ENCODE results near the gene RPL27A.
"Not testable (repeated sequence)": the region's sequence is repeated elsewhere in the genome, so short reads cannot be mapped to it uniquely, and the experiment has no call there.

Gene RPL27A

DNA sequence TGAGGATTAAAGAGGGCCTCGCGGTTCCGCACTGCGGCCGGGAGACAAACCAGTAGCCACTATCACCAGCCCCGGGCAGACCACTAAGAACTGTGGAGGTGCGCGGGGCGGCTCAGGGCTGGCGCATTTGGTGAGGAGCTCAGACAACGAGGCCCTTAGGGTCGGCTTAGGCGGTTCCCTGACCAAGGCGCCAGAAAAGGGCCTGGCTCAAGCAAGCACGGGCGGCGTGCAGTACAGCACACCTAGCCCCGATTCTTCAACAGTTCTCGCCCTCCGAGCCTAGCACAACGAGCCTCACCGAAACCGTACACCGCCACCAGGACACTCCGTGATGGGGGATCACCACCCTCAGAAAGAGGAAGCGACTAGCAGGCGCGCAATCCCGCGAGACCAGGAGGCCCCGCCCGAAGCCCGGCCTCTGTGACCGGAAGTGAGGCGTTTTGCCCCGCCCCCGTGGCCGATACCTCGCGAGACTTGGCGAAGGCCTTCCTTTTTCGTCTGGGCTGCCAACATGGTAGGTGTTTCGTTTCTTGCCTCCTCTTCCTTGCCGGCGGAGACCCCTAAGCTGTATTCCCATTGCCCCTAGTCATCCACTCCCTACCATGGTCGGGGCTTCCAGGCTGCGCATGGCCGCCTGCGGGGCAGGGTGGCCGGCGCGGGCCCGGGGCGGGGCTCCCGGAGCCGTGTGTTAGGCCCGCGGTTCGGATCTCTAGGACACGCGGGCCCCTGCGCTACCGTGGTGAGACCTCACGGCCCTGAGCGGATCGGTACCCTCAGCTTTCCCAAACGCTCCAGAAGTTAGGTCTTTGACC, at the start of gene RPL27A, which contains the start of gene TRIM66:
Gene RPL27A, plus strand, starts transcription at position 490 of the 812 bp plus-strand sequence. Its CDS starts 22 bp downstream, at position 512.
Gene TRIM66, minus strand, starts transcription at position 363 of the 812 bp plus-strand sequence. CDS start 10,391 bp downstream, outside the sequence.
- peak; percentile 98 to 99 for DNase-seq (ENCODE audit: low read depth in 2 of 2)

DNA sequence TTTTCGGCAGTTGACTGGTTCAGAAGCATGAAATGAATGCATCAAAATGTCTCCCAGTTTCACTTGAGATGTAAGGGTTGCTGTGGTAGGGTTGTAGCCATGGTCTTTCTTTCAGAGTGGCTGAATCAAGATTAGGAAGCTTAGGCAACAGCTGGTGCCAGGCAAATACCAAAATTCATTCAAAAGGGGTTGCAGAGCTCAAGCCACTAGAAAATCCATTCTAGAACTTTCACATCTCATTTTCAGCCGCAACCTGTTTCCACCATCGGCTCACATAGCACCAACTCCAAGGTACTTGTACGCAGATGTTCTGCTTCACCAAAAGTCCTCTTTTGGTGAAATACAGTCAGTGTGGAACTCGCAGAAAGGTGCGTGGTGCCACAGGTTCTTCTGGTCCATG, 48.1 kb upstream of the RPL27A start:
- DNase-seq (ENCODE audit: low read depth in 2 of 2), result no peak

DNA sequence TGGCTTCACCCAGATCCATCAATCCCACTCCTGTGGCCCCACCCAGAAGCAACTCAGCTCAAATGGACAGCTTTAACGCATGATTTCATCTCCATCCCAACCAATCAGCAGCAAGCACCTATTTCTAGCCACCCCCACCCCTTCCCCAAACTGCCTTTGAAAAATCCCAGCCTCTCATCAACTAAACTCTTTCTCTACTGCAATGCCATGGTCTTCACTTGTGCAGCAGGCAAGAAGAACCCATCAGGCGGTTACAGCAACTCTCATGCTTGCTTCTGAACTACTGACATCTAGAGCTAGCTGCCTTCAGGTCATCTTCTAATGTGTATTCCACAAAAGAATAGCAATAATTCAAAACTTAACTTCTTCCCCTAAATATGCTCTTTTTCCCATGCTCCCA, 46.5 kb upstream of the RPL27A start:
- no peak for DNase-seq (ENCODE audit: low read depth in 2 of 2)

DNA sequence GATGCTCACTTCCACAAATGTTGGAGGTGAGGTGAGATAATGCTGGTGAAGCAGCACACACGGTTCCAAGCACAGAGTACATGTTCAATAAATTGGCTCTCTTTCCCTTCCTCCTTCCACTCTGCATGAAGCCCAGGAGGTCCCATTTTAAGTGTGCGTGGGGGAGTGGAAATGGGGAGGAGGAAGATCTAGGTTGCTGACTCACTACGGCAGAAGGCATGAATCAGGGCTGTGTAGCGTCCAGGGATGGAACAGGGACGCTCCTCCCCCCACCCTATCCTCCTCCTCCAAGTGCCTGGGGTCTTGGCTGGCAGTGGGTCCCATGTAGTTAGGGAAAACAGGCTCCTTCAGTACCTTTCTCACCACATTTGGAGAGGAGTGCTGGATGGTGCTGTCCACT, 44.3 kb upstream of the RPL27A start:
- no peak for DNase-seq (ENCODE audit: low read depth in 2 of 2)

DNA sequence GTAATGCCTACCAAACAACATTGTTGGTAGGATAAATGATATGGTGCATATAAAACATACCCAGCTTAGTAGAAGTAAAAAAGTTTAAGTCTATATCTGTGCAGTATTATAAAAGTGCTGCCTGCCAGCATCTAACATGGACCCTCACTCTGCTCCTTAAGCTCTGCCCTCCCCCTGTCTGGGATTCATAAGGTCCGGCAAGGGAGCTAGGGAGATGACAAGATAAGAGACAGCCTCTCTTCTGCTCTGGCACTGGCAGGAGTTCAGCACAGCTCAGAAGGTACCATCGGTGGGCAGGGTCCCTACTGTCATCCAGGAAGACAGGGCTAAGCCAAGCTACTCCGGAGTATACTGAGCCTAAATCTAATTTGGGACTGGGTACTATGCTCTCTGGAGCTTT, 42.9 kb upstream of the RPL27A start:
- DNase-seq (ENCODE audit: low read depth in 2 of 2), result no peak

DNA sequence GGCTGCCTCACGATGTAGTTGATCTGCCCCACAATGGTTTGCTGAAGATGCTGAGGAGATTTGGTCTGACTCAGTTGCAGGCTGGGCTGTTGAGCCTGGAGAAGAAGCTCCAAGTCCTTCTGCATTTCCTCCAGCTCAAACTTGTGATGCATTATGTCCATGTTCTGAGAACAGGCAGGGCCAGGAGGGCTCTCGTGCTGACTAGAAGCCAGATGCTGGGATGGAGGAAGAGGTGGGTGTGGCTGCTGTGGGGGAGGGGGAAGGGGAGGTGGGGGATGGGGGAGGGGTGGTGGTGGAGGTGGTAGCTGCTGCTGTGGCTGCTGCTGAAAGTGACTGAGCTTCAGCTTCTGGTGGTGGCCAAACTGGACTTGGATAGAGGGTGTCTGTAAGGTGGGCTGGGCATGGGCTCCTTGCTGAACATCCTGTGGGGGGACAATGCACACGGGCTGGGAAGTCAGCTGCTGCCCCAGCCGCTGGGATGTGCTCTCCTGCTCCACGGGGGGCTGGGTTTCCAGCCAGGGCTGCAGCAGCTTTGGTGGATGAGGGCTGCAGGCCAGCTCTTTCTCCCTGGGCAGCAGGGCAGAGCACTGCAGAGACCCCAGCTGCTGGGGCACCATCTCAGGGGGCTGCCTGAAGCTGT, 42.2 kb upstream of the RPL27A start:
- DNase-seq (ENCODE audit: low read depth in 2 of 2), result no peak

DNA sequence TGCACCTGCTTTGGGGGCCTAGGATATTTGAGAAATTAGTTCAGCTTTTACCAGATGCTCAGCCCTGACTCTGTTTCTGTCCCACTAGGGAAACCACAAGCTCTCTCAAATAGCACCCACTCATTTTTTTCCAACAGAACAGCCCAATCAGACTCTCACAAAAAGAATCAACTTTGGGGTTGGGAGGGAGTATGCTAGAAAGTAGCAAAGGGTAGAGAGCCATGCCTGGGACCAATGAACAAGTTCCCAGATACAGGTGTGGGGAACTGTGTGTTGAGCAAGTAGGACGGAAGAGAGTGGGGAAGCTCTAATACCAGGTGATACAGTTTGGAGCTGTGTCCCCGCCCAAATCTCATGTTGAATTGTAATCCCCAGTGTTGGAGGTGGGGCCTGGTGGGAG, 41.3 kb upstream of the RPL27A start:
- DNase-seq (ENCODE audit: low read depth in 2 of 2), result no peak

DNA sequence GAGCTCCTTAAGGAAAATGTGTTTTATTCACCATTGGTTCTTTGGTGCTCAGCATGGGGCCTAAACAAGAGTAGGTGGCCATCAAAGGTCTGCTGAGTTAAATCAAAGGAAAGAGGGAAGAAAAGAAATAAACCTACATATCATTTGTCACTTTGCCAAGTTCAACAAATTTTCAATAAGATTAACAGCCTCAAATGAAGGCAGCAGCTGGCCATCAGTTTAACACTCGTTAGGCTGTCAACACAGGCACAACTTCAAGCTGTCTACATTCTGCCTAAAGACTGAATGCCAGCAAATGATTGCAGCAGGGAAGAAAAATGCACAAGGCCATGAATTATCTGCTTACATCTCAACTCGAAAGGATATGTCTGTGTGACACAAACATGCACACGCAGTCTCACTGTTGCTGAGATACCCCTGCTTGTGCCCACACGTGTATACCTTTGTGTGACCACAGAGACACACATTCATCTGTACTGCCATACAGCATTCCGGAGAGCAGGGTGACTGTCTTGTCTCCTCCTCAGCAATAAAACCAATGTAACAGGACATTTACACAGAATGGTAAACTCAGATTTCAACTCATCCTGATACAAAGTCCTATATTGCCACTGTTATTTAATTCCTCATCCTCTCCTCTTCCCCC, 40.3 kb upstream of the RPL27A start:
- no peak for DNase-seq (ENCODE audit: low read depth in 2 of 2)

DNA sequence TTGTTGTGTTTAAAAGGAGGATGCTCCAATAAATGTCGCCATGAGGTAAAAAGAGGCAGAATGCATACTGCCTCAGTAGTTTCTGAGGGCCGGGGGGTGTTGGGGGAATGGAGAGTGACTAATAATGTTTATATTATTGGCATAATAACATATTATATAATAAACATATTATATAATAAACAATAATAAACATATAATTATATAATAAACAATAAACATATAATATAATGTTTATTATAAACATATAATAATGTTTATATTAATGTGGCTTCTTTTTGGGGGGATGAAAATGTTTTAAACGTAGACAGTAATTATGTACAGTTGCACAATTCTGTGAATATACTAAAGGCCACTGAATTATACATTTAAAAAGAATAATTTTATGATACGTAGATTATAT, 35.7 kb upstream of the RPL27A start:
- no peak for DNase-seq (ENCODE audit: low read depth in 2 of 2)

DNA sequence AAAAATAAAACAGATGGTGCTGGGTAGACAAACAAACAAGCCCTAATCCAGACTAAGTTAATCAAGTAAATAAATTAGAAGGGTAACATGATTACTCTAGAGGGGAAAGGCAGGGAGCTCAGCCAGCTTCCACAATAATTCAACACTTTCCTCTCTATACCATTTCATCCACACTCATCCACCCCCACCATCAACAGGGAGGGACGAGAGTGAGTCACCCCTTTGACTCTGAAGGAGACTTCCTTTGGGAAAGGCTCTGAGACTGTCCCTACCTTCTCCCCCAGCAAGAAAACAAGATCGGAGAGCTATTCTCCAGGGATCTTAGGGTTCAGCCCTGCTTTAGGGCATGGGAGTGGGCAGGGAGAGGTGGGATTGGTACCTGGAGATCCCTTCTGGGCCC, 33.2 kb upstream of the RPL27A start:
- DNase-seq (ENCODE audit: low read depth in 2 of 2), result no peak

DNA sequence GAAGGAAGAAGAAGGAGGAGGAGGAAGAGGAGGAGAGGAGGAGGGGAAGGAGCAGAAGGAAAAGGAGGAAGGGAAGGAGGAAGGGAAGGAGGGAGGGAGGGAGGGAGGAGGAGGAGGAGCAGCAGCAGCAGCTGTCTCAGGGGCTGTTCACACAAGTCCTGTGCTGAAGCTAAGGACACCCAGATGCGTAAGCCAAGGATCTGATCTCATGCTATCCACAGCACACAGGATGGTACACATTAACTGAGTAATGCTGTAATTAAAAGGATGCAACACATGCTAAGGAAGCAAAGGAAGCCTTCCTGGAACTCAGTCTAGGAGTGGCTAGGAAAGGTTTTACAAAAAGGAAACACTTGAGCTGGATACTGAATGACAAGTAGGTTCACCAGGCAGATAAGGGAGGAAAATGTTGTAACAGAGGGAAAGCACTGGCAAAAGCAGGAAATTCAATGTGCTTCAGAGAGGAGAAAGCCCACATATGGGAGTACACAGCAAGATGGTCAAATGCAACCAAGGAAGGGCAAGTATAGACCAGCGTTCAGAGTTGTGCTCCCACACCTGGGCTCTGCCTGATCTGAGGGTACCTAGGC, 32.1 kb upstream of the RPL27A start:
- no peak for DNase-seq (ENCODE audit: low read depth in 2 of 2)

DNA sequence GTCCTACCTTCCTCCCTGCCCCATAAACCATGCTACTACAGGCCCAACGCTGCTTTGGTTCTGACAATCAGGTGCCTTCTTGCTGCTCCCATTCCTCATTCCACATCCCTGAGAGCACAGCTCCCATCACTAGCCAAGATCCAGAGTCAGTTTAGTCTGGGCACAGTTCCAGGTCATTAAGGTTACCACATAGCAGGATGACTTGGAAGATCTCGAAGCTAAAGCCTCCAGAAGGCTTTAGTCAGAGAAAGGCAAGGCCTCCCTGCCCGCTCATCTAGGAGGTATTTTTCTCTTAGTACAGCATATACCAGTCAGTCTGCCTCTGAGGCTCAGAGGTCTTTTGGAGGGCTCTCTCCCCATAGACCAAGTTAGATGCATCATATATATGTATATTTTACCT, 30.5 kb upstream of the RPL27A start:
- no peak for DNase-seq (ENCODE audit: low read depth in 2 of 2)

DNA sequence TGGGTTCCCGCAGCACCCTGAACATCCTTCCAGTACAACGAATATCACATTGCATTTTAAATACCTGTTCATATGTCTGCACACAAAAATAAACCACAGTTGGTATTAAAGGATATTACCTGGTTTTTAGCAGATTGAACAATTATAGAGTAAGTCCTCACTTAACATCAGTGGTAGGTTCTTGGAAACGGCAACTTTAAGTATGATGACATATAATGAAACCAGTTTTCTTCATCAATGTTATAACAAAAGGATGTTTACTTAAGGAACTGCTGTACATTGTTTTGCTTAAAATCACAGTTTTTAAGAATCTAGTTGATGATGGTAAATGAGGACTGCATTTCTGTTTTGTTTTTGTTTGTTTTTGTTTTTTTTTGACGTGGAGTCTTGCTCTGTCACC, 28.1 kb upstream of the RPL27A start:
- DNase-seq (ENCODE audit: low read depth in 2 of 2), result no peak

DNA sequence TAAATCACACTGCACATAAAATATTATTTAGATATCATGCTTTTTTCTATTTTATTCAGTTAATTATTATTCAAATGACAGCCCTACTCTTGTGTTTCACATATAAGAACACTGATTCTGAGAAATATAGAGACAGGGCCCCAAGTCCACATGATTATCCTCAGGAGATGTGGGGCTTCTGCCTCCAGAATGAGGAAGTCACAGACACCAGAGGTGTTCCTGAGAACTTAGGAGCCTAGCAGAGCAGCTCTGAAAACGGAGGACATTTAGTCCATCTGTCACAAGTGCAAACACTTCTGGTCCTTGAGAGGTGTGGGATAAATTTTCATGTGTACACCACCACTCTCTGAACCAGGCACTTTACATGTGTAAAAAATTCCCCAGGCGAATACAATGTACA, 26.3 kb upstream of the RPL27A start:
- DNase-seq (ENCODE audit: low read depth in 2 of 2), result no peak

DNA sequence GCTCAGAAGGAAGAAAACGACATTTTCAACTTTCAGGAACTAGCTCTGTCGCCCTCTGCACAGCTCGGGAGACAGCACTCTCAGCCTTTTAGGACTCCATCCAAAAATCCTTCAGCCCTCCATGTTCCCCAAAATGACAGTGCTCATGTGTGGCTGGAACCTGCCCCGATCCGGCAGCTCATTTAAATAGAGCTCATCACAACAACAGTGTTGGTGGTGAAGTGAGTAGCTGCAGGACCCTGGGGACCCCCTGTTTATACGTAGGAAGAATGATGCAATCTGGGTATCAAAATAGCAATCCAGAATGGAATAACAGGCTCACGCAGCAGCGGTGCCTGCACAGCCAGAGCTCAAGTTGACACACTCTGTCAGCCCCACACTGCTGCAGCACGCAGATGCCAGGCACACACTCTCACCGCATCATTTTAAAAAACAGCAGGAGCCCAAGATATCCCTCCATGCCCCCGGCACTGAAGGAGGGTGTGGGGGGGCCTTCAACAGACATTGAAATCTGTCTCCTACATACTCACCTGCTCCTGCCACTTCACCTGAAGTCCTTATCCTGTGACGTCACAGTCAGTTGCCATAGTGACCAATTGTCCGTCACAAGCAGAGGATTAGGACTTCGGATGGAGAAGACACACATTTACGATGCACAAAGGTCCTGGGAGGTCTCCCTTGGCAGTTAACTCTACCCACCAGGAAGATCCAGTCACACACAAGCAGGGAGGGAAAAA, 24.1 kb upstream of the RPL27A start:
- no peak for DNase-seq (ENCODE audit: low read depth in 2 of 2)

DNA sequence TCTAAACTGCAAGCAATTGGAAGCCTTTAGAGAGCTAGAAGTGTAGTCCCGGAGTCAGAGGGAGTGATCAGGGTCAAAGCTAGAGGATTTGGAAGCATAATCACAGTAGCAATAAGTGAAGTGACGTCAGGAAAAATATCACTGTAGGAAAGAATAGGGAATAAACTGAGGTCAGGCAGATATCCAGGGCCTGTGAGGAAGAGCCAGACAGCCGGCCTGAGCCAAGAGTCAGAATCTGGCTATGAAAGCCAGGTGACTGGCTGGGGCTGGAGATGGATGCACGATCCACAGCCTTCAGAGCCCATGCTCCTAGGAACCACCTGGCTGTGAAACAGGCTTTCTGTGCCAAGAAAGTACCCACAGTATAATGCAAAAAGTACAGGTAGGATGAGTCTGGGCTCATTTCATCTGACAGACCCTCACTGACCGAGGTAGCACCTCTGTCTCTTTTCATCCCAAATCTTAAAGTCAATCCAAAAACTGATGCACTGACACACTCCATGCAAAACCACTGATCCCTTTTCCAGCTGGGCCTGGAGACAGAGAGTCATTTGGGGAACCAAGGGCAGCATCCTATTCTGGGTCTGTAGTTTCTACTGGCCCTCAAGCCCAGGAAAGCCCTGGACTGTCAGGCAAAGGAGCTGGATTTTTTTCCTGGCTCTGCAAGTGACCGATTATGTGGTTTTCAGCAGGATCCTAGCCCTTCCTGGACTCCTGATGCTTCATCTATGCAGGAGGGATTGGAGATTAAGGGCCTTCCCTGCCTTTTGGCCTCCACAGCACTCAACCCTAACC, 21.4 kb upstream of the RPL27A start:
- DNase-seq (ENCODE audit: low read depth in 2 of 2), result no peak

DNA sequence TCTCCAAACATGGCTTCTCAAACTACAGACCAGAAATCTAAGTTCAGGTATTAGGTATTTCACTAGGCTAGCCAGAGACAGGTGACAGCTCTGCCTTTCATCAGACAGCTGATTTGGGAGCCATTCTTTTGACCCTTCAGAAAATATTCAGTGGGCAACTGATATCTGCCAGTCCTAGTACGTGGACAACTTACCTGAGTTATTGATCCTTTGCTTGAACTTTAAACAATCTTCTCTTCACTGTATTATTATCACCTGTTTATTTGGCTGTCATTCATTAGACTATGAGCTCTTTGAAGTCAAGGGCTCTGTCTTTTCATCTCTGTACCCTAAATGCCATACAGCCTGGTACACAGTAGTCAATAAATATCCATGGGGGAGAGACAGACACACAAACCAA, 17.4 kb upstream of the RPL27A start:
- DNase-seq (ENCODE audit: low read depth in 2 of 2), result no peak

DNA sequence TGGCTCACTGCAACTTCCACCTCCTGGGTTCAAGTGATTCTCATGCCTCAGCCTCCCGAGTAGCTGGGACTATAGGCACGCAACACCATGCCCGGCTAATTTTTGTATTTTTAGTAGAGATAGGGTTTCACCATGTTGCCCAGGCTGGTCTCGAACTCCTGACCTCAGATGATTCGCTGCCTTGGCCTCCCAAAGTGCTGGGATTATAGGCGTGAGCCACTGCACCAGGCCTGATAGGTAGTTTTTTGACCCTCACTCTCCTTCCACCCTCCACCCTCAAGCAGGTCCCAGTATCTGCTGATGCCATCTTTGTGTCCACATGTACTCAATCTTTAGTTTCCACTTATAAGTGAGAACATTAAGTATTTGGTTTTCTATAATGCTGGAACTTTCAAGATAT, 12.5 kb upstream of the RPL27A start:
- not testable (repeated sequence) for DNase-seq (ENCODE audit: low read depth in 2 of 2)

DNA sequence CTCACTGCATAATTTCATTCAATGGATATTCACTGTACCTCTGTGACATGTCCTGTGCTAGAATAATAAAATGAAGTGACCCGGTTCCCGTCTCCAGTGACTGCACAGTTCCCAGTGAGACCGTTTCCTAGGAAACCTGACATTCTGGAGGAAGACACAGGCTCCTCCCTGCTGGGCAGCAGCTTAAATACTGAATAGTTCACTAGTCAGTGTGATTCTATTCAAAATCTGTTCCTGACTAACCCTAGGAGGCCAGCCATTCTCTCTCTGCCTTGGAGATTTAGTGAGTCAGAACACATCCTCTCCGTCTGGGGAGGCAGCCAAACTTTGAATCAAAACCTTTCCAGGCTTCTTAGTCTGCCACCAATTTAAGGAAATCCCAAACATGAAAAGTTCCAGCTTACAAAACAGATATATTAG, 11.4 kb upstream of the RPL27A start:
- DNase-seq (ENCODE audit: low read depth in 2 of 2), result no peak

DNA sequence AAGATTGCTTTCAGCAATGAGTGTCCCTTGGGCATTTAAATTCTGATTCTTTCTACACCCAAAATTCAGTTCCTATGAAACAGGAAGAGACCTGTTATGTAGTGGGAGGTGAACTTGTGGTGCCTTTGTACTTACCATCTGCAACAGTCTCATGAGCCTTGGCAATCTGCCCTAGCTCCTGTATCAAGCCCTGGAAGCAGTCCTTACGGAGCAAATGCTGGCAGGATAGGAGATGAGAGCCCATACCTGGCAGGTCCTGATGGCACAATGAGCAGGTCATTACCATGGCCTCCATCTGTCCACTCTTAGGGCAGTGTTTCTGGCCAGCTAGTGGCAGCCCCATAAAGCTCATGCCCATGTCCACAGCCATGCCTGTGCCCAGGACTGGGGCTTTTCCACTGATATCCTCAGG, 10.9 kb upstream of the RPL27A start:
- no peak for DNase-seq (ENCODE audit: low read depth in 2 of 2)

DNA sequence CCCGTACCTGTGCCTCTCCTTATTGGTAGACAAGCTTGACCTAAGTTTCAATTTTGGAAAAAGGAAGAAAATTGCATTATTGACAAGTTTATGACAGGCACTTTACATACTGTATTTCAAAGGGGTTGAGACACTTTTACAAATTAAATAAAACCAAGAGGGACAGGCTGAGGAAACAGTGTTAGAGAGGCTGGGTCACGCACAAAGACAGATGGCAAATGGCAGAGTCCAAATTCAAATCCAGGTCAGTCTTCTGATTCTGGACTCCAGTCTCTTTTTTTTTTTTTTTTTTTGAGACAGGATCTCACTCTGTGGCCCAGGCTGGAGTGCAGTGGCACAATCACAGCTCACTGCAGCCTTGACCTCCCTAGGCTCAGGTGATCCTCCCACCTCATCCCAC, 10.2 kb upstream of the RPL27A start:
- no peak for DNase-seq (ENCODE audit: low read depth in 2 of 2)

All from stimulated activated CD8-positive, alpha-beta memory T cell treated with anti-CD3 and anti-CD28 coated beads, Interleukin-7, amount 100 ng/mL, for 1 hour (primary cell).